Measurements from ENCODE around the gene CARD9.
"Not testable (repeated sequence)": the region's sequence is repeated elsewhere in the genome, so short reads cannot be mapped to it uniquely, and the experiment has no call there.

Gene CARD9

DNA sequence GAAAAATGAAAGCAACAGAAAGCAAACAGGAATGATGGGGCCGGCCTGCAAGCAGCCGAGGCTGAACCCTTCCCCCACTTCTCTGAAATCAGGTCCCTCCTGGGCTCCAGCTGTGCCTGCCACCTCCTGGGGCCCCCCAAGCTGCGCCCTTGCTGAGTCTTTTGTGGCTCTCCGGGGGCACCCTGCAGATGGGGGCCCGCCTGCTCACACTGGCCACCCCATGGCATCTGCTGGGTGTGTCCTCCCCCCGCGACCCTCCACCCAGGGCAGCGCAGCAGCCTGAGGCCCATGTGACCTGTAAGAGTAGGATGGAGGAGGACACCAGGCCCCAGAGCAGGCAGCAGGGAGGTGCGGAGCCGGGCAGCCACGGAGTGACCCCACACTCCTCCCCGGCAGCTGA lies 40.4 kb downstream of the CARD9 start:
- no peak for DNase-seq

DNA sequence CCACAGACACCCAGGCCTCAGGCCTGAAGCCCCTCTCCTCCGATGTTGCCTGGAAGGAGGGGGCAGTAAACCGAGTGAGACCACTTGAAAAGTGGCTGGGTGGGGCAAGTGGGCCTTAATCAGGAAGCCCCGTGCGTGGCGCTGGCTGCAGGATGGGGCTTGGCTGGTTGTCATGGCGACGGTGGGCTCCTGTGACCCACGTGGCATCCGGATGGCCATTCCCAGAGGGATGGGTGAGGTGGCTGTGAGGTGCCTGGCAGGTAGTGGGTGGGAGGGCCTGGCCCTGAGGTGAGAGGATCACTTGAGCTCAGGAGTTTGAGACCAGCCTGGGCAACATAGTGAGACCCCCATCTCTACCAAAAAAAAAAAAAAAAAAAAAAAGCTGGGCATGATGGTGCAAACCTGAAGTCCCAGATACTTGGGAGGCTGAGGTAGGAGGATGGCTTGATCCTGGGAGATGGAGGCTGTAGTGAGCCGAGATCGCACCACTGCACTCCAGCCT lies 40.9 kb downstream of the CARD9 start:
- no peak for DNase-seq

DNA sequence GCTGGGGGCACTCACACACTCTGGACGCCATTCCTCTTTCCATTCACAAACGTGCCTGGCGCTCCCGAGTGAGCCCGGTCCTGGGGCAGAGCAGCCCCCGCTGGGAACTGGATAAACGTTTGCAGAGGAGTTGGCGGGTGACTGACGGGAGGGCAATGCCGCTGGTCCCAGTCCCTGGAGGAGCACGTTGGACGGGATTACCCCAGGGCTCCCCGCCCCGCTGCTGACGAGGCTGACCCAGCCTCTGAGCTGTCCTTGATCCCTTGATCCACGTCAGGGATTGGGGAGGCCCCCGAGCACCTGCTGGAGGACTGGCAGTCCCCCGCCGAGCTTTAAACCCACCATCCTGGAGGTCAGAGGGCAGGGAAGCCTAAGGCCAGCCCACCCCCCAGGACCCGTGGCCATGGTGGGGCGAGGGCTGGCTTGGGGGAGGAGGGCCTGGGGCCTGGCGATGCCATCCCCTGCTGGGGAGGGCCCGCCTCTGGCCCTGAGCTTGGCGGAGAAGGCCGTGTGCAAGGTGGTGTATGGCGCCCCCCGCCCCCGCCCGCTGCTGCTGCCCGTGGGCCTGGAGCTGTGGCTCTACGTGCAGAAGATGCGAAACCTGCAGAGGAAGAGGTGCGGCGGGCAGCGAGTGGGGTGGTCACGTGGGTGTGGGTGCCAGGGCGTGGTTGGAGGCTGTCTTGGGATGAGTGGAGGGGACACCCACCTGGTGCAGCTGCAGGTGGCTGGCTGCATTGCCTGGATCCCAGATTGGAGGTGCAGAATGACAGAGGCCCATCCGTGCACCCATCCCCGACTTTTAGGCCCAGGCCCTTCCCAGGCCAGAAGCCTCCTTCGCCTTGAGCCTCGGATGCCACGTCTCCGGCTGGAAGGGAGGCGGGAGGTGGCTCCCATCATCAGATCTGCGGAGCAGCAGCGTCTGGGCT lies 41.6 kb downstream of the CARD9 start:
- DNase-seq, result no peak

DNA sequence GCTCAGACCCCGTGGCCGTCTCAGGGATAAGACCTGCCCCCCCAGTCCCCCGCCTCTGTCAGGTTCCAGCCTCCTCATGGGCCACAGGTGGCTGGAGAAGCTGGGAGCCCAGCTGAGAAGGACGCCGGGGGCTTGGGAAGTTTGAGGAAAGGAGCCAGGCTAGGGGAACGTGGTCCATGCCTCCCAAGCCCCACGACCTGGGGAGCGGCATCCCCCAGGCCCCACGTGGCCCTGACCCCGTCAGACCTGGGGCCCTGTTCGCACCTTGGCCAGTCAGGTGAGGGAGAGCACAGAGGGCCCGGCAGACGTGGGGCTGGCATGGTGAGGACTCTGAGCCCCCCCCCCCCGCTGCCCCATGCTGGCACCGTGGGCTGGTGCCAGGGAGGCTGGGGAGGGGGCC lies 42.4 kb downstream of the CARD9 start:
- DNase-seq, result no peak

DNA sequence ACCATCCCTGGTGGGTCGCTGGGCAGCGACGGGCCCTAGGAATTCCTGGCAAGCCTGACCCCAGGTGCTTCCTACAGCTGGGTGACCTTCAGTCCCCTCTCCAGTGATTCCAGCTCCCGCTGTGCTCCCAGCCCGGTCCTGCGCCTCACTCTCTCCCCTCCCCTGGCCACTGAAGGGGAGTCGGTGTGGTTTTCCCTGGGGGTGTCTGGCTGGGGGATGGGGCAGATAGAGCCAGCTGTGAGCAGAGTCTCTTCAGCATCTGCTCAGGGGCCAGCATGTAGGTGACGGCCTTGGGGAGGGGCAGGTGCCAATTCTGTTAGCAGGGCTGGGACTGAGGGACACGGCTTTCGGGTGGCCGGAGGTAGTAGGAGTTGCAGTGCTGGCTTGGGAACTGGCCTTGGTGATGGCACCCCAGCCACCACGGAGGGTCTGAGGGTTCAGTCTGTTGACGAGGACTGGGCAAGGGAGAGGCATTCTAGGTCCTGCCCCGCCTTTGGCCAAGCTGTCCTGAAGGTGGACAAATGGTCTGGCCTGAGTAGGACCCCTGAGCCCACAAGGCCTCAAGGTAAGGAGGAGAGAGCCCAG lies 43.0 kb downstream of the CARD9 start:
- no peak for DNase-seq

DNA sequence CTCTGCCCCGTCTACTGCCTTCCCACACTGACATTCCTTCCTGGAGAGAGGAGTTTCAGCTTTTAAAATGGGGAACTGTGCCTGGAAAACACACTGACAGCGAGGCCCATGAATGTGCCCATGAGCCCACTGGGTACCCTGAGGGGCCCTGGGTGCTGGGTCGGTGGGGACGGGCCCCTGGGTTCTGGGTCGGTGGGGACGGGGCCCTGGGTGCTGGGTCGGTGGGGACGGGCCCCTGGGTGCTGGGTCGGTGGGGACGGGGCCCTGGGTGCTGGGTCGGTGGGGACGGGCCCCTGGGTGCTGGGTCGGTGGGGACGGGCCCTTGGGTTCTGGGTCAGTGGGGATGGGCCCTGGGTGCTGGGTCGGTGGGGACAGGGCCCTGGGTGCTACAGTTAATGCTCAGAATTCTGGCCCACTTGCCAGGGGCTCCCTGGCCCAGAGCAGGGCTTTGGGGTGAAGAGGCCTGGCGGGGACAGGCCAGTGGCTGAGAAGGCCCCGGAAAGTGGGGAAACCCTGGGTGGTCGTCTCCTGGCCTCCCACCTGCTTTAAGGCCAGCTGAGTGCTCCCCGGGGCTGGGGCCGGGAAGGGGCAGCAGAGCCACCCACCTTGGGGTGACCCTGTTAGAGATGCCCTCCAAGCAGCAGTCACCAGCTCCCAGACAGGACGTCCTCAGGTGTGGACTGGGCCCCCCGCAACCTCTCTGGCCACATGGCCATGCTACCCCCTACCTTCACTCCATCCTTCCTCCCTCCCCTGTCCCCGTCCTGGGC lies 43.6 kb downstream of the CARD9 start:
- no peak for DNase-seq

DNA sequence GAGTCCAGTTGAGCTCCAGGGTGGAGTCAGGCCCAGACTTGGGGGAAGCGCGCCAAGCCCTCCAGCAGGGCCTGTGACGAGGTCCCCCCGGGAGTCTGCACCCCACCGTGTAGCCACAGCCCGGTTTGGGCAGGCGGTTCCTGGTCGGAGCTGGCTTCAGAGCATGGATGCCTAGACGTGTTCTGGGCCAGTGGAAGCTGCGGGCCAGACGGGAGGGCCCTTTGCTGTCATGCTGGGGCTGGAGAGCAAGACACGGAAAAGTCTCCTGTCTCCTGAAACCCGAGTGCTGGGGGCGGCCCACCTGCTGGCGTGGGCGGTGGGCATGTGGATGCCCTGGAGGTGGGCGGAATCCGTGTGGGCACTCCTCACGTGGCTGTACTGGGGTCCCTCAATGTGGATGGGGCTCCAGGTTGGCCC lies 44.2 kb downstream of the CARD9 start:
- DNase-seq, result no peak

DNA sequence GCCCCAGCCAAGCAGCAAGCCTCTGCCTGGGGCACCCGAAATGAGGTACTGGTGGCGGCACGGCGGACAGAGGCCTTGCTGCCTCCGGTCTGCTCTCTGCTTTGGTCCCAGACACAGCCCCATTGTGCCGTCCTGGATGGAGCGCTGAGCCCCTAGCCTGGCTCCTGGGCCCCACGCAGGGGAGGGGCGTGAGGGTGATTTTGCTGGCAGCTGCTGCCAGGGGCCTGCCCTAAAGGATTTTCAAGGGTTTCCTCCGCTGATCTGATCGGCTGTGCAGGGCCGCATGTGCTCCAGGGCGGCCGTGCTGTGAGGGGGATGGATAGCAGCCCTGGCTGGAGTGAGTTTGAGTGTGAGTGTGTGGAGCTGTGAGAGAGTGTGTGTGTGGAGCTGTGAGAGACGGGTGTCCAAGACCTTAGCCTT lies 44.8 kb downstream of the CARD9 start:
- peak; percentile 20 for DNase-seq

DNA sequence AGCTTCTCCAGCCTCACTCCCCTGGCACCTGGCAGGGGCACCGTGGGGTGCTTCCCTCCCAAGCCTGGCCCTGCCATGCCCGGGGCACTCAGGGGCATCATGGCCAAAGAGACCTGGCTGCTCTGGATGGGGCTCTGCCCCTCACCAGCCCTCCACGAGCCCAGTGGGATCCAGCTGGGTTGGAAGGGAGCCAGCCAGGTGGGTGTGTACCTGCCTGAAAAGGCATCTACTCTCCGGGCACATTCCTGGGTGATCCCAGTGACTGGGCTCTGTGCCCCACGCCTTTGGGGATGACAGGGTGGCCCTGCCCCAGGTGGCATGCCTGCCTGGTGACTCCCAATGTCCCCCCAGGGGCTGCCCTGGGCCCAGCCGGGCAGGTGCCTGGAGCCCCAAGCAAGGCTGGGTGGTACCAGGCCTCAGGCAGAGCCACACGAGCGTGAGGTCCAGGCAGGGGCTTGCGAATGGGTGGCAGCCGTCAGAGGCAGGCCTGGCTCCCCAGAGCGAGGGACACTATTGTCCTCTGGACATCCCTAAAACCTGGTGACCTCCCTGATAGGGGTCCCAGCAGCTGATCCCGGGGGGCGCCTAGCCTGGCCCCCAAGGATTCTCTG lies 45.4 kb downstream of the CARD9 start:
- DNase-seq, result no peak

DNA sequence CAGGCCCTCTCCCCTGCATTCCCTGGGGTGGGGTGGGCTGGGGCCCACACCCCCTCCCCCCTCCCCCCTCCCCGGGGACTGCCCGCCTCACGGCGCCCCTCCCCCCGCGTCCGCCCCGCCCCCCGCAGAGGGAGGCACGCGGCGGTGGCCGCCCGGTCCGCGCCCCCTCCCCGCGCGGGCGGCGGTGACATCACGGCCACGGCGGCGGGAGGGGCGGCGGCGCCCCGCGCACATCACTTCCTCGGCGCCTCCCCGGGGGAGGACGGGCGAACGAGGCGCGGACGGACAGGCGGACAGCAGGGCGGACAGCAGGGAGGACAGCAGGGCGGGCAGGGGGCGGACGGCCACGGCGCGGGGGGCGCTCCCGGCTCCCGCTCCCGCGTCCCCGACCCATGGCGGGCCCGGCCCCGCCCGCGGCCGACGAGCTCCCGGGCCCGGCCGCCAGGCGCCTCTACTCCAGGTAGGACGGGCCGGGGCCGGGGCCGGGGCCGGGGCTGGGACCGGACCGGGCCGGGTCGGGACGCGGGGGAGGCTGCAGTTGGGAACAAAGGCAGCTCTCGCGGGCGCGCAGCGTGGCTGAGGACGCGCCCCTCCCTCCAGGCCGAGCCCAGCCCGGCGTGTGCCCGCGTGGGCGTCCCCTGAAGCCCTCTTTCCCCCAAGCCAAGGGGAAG lies 46.0 kb downstream of the CARD9 start, which contains the start of gene GPSM1:
TSS of gene GPSM1 (plus strand) at position 236 of the 671 bp plus-strand sequence. CDS start at position 393, 157 bp downstream.
- no peak for DNase-seq

DNA sequence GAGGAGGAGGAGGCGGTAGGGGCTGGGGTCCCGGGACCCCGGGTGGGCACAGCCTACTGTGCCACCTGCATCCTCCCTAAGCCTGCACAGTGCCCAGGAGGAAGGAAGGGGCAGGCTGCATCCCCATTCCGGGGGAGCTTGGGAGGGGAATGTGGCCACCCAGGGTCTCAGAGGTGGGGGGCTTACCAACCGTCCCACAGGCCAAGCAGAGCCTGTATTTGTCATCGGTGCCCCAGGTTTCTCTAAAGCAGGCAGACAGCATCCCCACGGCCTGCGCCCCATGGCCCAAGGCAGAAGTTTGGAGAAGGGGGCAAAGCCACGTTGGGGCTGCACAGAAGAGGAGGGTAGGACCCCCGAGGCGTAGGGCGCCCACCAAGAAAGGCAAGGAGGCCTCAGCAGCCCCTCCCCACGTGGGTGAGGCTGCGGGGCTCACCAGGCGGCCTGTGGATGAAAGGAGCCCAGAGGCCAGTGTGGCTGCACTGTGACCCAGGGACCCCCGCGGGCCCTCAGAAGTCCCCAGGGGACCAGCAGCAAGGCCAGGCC lies 46.6 kb downstream of the CARD9 start:
- DNase-seq, result no peak

DNA sequence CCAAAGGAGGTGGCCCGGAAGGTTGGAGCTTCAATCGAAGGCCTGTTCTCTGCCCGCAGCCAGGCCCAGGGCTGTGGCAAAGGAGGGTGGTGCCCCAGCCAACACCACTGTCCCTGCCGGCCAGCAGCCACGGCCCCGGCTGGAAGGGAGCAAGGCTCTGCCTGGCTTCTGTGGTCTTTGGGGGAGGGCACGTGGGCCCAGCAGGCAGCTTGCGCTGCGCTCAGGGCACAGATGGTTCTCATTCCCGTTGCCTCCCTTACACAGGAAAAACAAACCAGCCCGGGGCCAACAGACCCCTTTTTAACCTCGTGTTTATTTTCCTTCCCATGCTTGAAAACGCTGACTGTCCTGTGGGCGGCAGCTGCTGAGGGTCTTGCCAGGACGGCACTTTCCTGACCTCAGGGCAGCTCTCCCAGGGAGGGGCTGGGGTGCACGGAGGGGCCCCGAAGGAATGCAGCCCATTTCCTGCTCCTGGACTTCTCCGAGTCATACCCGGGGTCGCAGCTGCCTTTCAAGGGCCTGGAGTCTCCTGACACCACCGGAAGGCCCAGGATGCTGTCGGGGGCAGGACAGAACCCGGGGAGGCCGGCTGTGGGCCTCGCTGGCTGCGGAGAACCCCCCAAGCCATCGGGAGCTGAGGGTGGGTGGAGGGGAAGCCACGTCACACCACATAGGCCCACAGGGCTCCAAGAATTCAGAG lies 47.3 kb downstream of the CARD9 start:
- no peak for DNase-seq

DNA sequence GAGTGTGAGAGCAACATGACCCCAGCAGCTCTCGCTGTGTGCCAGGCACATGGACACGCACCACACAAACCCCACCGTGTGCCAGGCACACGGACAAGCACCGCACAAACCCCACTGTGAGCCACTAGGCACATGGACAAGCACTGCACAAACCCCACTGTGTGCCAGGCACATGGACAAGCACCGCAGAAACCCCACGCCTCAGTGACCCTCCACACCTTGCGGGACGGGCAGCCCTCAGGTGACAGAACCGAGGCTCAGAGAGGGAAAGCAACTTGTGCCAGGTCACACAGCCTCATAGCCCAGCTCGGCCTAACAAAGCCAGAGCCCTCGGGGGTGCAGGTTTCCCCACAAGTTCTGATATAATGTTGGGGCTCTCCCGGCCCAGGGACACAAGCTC lies 48.1 kb downstream of the CARD9 start:
- no peak for DNase-seq

DNA sequence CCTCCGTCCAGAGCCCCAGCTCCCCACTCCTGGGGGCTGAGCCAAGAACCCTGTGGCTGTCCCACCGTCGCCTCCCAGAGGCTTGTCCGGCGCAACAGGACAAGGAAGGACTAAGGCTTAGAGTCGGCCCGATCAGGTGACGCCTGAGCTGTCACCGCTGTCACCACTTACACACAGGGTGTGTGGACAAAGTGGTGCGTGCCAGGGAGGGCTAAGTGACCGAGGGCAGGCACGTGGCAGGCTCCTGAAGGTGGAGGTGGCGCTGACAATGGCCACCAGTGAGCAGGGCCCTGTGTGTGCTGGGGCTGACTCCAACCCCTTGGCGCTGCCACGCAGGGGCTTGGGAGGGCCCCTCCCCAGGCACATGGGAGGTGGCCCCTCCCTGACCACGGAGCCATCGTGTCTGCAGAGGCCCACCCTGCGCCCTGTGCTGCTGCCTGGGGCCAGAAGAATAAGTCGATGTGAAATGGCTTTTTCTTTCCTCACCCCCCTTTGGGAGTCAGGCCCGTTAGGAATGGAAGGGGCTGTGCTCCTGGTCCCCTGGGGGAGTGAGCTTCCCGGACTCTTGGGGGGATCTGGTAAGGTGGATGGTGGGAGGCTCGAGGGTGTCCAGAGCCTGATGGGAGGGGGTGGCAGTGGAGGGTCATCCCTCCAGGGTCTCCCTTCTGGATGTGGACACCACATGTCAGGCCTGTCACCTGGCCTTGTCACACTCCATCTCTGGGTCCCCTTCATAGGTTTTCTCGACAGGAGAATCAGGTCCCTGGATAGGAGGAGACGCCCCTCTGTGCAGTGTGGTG lies 48.8 kb downstream of the CARD9 start:
- no peak for DNase-seq

DNA sequence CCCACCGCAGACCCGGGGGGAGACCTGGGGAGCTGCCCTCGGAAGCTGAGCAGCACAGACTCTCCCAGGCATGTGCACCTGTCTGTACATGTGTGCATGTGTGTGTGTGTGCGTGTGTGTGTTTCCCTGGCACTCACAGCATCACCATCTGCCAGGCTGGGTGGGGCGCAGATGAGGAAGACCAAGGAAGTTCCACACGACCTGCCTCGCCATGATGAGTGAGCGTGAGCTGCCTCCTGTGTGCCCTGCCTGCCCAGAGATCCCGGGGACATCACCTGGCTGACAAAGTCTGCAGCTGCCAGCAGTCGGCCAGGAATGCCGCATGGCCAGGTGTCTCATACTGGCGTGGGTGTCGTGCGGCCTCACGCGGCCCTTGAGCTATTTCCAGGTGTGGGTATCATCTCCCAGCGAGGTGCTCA lies 50.1 kb downstream of the CARD9 start:
- no peak for DNase-seq

DNA sequence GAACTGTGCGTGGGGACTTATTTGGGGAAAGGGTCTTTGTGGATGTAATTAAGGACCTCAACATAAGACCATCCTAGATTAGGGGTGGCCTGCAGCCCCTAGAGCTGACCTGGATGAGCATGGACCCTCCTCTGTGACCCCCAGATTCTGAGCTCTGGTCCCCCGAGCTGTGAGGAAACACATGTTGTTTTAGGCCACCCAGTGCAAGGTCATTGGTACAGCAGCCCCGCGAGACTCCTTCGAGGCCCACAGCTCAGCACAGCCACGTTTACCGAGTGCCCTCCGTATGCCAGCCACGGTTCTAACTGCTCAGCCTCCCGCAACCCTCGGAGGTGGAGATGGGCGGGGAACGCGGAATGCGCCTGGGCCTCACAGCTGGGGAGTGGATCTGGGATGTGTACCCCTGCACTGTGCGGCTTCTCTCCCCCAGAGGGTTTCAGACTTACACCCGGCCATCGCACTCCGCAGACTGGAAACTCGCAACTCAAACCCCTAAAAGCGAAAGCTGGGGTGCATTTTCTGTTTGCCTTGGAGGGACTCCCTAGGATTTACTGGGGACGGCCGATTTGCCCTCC lies 50.6 kb downstream of the CARD9 start:
- DNase-seq, result no peak

DNA sequence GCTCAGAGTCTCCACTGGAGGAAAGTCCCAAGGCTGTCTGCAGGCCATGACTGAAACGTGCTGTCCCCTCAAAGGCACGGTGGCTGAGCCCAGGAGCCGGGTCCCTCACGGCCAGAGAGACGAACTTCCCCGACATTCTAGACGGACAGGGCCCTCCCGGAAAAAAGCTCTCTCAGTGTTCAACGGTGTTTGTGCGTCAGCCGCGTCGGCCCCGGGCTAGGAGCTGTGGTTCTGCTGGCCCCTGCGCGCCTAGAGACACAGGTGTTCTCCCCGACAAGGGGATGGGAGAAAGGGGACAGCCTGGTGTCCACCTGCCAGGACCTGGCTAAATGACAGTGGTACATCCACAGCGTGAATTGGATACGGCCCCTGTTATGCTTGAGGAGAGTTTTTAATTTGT lies 51.9 kb downstream of the CARD9 start:
- no peak for DNase-seq

DNA sequence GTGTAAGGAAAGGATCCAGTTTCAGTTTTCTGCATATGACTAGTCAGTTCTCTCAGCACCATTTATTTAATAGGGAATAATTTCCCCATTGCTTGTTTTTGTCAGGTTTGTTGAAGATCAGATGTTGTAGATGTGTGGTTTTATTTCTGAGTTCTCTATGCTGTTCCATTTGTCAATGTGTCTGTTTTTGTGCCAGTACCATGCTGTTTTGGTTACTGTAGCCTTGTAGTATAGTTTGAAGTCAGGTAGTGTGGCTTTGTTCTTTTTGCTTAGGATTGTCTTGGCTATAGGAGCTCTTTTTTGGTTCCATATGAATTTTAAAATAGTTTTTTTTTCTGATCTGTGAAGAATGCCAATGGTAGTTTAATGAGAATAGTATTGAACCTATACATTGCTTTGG lies 52.5 kb downstream of the CARD9 start:
- not testable (repeated sequence) for DNase-seq

DNA sequence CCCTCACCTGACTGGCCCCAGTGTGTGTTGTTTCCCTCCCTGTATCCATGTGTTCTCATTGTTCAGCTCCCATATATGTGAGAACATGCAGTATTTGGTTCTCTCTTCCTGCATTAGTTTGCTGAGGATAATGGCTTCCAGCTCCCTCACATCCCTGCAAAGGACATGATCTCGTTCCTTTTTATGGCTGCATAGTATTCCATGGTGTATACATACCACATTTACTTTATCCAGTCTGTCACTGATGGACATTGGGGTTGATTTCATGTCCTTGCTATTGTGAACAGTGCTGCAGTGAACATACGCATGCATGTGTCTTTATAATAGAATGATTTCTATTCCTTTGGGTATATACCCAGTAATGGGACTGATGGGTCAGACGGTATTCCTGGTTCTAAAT lies 53.5 kb downstream of the CARD9 start:
- not testable (repeated sequence) for DNase-seq

DNA sequence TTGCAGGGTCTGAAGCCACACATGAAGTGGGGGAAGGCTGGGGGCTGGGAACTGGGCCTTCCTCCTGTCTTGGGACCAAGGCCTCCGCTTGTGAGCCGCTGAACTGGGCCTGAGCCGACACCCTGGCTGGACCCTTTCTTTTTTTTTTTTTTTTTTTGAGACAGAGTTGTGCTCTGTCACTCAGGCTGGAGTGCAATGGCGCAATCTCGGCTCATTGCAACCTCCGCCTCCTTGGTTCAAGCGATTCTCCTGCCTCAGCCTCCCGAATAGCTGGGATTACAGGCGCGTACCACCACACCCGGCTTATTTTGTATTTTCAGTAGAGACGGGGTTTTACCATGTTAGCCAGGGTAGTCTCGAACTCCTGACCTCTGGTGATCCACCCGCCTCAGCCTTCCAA lies 54.2 kb downstream of the CARD9 start:
- DNase-seq, result not testable (repeated sequence)

Measured in KG1 (cell line).